GM21367 (cell line): Measurements from ENCODE around the gene FAM168A.

ENCODE experiments used
- ATAC-seq: cut with Tn5 transposase; IDR thresholded peaks from one replicate; pipeline ENCODE4 v1.9.1; 2021; ENCODE audit not compliant: unreplicated experiment

Gene FAM168A

GRCh38 chr11:73520353-73521061 is 77.4 kb downstream of the FAM168A start:
- ATAC-seq: no peak

DNA sequence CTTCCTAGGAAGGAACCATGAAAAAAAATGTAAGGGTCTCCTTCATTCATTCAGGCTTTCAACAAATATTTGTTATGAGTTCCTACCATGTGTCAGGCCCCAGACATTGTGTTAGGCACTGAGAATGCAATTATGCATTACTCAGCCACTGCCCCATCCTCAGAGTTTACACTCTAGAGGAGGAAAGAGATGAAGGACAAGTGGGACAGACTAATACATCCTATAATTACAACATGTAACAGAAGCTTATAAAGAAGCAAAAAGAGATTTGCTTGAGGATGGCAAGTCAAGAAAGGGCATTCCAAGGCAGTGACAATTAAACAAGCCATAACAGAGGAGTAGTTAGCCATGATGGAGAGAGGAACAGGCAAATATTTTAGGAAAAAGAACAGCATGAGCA is 78.6 kb downstream of the FAM168A start:
- no peak for ATAC-seq

DNA sequence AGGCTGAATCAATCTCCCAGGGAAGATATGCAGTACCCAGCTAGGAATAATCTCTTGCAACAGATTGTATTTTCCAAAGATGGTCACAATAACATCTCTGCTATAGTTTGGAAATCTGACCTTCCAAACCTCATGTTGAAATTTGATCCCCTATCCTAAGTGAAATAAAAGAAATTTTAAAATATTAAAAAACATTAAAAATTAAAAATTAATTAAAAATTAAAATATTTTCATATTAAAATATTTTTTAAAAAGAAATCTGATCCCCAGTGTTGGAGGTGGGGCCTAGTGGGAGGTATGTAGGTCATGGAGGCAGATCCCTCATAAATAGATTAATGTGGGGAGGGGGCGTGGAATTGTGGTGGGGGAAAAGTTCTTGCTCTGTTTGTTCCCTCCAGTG is 79.7 kb downstream of the FAM168A start:
- ATAC-seq: no peak

DNA sequence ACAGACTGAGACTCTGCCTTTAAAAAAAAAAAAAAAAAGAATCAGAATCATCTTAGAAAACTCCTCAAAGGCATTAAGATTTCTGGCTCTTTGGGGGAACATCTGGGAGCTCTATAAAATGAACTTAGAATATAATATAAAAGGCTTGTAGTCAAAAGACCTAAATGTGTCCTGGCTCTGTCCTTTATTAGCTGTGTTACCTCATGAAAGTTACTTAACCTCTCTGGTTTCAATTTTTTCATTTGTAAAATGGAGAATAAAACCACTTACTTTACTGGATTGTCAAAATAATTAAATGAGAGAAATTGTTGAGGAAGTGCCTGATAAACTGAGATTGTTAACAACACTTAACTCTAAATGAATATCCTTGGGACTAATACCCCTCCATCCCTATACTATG is 81.8 kb downstream of the FAM168A start:
- no peak for ATAC-seq

GRCh38 chr11:73513707-73514106 is 84.2 kb downstream of the FAM168A start:
- ATAC-seq: no peak

GRCh38 chr11:73510877-73511276 is 87.0 kb downstream of the FAM168A start:
- ATAC-seq: no peak

DNA sequence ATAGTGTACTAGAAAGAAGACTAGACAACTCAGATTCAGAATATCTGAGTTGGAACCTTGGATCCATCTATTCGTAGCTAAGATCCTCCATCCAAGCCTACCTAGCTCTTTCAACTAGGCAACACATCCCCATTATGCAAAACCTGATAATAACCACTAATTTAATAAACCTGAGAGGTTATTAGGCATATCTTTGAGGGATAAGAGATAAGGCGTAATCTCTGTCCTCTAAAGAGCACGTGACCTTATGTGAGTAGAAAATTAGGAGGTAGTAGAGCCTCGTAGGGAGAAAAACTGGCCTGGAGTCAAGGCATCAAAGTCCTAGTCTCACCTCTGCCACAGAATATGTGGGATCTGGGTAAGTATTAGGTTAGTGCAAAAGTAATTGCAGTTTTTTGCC is 87.8 kb downstream of the FAM168A start:
- no peak for ATAC-seq

GRCh38 chr11:73509188-73509587 is 88.7 kb downstream of the FAM168A start:
- no peak for ATAC-seq

DNA sequence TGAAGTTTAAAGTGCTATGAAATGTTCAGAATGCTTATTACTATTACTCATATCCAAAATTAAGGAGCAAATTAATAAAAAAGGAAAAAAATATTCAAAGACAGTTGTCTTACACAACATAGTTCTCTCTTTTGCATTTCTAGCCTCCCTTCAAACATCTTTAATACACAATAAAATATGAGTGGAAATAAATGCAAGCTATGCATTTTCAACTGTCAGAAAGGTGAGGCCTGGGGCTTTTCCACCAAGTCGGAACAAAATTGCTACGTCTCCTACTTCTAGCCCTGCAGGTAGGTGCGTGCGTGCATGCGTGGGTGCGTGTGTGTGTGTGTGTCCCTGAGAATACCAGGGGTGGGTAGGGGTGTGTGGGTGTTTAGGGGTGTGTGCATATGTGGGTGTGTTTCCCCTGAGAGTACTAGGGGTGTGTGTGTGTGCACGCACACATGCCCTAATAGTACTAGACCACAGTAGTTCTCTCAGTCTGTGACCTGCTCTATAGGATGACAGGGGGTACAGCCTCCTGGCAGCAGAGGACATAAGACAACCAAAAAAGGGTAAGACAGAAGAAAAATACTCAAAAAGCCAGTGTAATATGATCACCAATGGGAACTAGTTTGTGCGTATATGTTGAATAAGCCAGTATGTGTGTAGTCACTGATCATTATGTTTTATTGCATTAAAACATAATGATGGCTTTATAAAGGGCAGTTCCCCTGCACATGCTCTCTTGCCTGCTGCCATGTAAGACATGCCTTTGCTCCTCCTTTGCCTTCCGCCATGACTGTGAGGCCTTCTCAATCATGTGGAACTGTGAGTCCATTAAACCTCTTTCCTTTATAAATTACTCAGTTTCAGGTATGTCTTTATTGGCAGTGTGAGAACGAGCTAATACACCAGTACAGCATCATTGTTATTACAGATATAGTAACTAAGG is 89.4 kb downstream of the FAM168A start:
- ATAC-seq: no peak

- ATAC-seq: no peak
These were observed 90.8 kb downstream of the FAM168A start for GRCh38 chr11:73507086-73507485.

DNA sequence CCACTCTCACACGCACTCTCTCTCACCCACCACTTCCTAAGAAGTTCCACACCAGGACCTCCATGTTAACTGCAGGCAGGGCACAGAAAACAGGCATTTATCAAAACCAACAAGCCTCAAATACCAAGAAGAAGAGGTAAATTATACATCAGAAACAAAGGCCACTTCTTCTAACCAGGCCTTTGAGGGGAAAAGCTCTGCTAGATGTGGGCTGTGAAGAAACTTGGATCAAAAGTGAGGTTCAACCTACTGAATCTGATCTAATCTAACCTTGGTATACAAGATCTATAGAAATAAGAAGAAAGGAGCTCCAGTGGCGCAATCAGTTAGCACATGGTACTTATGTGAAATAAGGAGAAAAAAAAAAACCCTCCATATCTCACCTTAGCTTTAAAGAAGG is 91.9 kb downstream of the FAM168A start:
- no peak for ATAC-seq

GRCh38 chr11:73498343-73498742 is 99.6 kb downstream of the FAM168A start:
- no peak for ATAC-seq

GRCh38 chr11:73496134-73496533 is 101.8 kb downstream of the FAM168A start:
- no peak for ATAC-seq

GRCh38 chr11:73495731-73496130 is 102.2 kb downstream of the FAM168A start:
- ATAC-seq: no peak

DNA sequence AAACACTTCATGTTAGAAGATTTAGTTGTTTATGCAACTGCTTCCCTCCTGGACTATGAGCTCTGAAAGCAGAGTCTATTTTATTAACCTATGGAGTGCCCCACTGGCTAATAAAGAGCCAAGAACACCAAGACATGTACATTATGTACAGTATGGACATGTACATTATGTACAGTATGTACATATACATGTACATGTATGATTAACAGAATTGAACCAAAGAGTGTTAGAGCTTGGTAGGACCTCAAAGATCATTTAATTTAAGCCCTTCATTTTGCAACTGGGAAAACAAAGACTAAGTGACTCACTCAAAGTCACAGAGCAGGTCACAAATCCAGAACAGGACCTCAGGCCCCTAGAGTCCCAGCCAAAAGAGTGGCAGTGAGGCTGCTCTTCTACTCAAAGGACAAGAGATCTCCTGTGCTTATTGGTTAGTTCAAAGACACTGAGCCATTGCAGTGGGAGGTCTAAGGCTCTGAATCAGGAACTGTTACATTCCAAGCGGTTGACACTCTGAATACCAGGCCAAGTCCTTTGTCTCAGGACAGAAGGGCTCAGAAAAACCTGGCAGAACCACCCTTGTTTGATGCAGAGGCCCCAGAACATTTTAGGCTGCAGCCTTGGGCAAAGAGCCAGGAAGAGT is 103.8 kb downstream of the FAM168A start:
- ATAC-seq: no peak

DNA sequence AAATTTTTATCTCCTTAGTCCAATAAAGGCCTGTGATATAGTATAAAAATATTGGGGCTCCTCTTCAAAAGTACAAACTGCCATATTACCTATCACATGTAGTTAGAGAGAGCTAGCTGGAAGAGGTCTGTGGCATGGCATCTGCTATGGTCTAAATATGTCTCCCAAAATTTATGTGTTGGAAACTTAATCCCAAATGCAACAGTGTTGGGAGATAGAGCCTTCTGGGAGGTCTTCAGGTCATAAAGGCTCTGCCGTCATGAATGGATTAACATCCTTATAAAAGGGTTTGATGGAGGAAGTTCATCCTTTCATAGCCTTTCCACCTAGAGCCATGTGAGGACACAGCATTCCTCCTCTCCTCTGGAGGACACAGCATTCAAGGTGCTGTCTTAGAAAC is 116.3 kb downstream of the FAM168A start:
- no peak for ATAC-seq

DNA sequence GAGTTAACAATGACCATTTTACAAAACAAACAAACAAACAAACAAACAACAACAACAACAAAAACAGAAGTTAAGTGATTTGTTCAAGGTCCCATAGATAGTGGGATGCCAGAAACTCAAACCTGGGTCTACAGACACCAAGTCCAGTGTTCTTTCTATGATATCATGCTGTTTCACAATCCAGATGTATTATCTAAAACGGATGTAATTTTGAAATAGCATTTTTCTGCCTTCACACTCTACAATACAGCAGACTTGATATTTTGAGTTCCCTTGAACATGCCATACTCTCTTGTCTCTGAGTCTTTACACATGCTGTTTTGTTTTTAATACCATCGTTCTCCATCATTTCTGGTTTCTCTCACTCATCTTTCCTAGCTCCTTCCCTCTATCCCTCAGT is 117.2 kb downstream of the FAM168A start:
- no peak for ATAC-seq

DNA sequence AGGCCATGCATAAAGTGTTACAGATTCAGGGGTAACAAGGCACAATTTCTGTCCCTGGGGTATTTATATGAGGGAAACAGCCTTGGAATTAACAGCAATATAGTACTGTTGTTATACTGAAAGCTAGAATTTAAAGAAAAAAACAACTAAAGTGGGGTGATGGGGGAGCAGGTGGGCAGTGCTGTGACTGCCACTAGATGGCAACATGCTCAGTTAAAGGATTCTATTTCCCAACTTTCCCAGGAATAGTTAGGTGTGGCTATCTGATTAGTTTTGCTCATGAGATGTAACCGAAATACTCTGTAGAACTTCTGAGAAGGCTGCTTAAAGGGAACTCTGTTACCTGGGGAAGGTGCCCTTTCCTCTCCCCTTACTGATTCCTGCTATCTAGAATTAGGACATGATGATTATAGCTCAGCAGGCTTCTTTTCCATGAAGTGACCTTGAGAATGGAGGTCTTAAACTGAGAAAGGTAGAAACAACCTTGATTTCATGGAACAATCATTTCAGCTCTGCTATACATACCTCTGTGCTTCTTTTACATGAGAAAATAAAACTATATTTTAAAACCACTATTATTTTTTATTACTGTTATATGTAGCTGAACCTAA is 119.1 kb downstream of the FAM168A start:
- no peak for ATAC-seq

DNA sequence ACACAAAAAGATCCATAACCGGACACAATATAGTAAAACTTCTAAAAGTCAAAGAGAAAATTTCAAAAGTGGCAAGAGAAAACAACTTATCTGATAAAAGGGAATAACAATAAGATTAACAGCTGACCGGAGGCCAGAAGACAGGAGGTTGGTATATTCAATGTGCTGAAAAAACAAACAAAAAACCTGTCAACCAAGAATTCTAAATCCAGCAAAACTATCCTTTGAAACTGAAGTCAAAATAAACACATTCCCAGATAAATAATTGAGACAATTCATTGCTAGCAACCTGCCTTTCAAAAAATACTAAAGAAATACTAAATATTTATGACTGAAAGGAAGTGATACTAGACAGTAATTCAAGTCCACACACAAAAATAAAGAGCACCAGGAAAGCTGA is 120.4 kb downstream of the FAM168A start:
- ATAC-seq: no peak

DNA sequence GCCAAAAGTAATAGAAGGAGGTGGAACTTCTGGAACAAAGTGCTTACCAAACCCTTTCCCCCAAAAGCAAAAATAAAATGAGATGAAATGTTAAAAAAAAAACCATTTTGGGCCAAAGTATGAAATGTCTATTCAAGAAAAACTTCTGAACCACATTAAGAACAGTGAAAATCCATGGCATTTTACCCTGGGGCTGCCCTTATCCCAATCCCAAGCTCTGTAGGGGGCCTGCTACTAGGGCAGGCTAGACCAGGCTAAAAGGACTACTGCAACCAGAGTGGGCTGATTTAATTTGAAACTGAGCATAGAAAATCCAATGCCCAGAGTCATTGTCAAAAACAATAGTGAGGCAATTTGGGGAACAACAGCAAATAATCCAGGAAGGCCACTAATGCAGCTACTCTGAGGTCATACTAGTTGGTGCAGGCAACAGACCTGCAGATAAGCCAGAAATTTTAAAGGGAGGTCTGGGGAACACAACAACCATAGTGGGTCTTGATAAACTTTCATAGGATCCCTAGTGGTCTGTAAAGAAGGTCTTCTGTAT is 122.3 kb downstream of the FAM168A start:
- ATAC-seq: no peak

- ATAC-seq: no peak
These were observed 124.7 kb downstream of the FAM168A start for GRCh38 chr11:73473252-73473651.
